H9 (cell line): ENCODE measurements around the gene RET. TPM values are rescaled to one million over a fixed set of nuclear protein-coding genes. Genes with fewer than 3 reads are reported as not detected.

ENCODE experiments used
- DNase-seq: peaks from one replicate; pipeline ENCODE4 v3.0.0-alpha.2; 2017
- H2AFZ ChIP-seq: one replicate; pipeline ENCODE4 v1.6.1; 2013; ENCODE audit warnings: mild to moderate bottlenecking, low read length, control low read depth, moderate library complexity
- H2AK5ac ChIP-seq: 2 replicates; pipeline ENCODE4 v1.6.1; 2013; ENCODE audit warnings: low read length, control low read depth, mixed read lengths; ENCODE audit not compliant: insufficient read length
- H2BK120ac ChIP-seq: one replicate; pipeline ENCODE4 v1.6.1; 2013; ENCODE audit warnings: low read depth, mild to moderate bottlenecking, low read length, control low read depth, inconsistent platforms; ENCODE audit not compliant: poor library complexity, severe bottlenecking
- H2BK12ac ChIP-seq: 2 replicates; pipeline ENCODE4 v1.6.1; 2013; ENCODE audit warnings: low read length, control low read depth, mixed read lengths, low read depth; ENCODE audit not compliant: insufficient read length
- H2BK15ac ChIP-seq: 2 replicates; pipeline ENCODE4 v1.6.1; 2013; ENCODE audit warnings: low read depth, low read length, control low read depth
- H2BK20ac ChIP-seq: one replicate; pipeline ENCODE4 v1.6.1; 2013; ENCODE audit warnings: low read depth, mild to moderate bottlenecking, low read length, control low read depth, inconsistent platforms; ENCODE audit not compliant: poor library complexity, severe bottlenecking
- H2BK5ac ChIP-seq: 2 replicates; pipeline ENCODE4 v1.6.1; 2013; ENCODE audit warnings: low read length, control low read depth, mixed read lengths; ENCODE audit not compliant: insufficient read length
- H3K14ac ChIP-seq: 2 replicates; pipeline ENCODE4 v1.6.1; 2013; ENCODE audit warnings: low read length, control low read depth; ENCODE audit not compliant: insufficient read depth
- H3K18ac ChIP-seq: 2 replicates; pipeline ENCODE4 v1.6.1; 2013; ENCODE audit warnings: low read depth, mild to moderate bottlenecking, mixed read lengths, low read length, control low read depth; ENCODE audit not compliant: insufficient read length
- H3K23ac ChIP-seq: 2 replicates; pipeline ENCODE4 v1.6.1; 2013; ENCODE audit warnings: low read length, control low read depth, mixed read lengths, low read depth; ENCODE audit not compliant: insufficient read length
- H3K23me2 ChIP-seq: 2 replicates; pipeline ENCODE4 v1.6.1; 2013; ENCODE audit warnings: low read depth, mild to moderate bottlenecking, mixed read lengths, low read length, control low read depth; ENCODE audit not compliant: insufficient read length, poor library complexity, severe bottlenecking
- H3K27ac ChIP-seq: 2 replicates; pipeline ENCODE4 v1.5.1; 2013; ENCODE audit warnings: low read length, control low read depth, mixed read lengths, low read depth; ENCODE audit not compliant: insufficient read length
- H3K27me3 ChIP-seq: 2 replicates; pipeline ENCODE4 v1.6.1; 2013; ENCODE audit warnings: low read length, control low read depth, inconsistent platforms; ENCODE audit not compliant: insufficient read depth
- H3K4ac ChIP-seq: 2 replicates; pipeline ENCODE4 v1.6.1; 2013; ENCODE audit warnings: low read depth, mild to moderate bottlenecking, control low read depth, inconsistent platforms, low read length, moderate library complexity
- H3K4me1 ChIP-seq: 2 replicates; pipeline ENCODE4 v1.6.1; 2013; ENCODE audit warnings: low read length, control low read depth, inconsistent platforms; ENCODE audit not compliant: insufficient read depth
- H3K4me2 ChIP-seq: 2 replicates; pipeline ENCODE4 v1.6.1; 2013; ENCODE audit warnings: low read length, control low read depth, mixed read lengths; ENCODE audit not compliant: insufficient read length, insufficient read depth
- H3K56ac ChIP-seq: 2 replicates; pipeline ENCODE4 v1.6.1; 2013; ENCODE audit warnings: low read depth, mild to moderate bottlenecking, mixed read lengths, low read length, control low read depth; ENCODE audit not compliant: insufficient read length
- H3K79me1 ChIP-seq: 2 replicates; pipeline ENCODE4 v1.6.1; 2013; ENCODE audit warnings: low read depth, mild to moderate bottlenecking, moderate library complexity, low read length, control low read depth, inconsistent platforms; ENCODE audit not compliant: insufficient read depth, poor library complexity, severe bottlenecking
- H3K79me2 ChIP-seq: 2 replicates; pipeline ENCODE4 v1.6.1; 2013; ENCODE audit warnings: low read length, control low read depth, inconsistent platforms; ENCODE audit not compliant: insufficient read depth
- H3K9ac ChIP-seq: 2 replicates; pipeline ENCODE4 v1.6.1; 2013; ENCODE audit warnings: low read length, control low read depth, mixed read lengths; ENCODE audit not compliant: insufficient read length; ENCODE audit errors: extremely low read depth
- H3K9me3 ChIP-seq: one replicate; pipeline ENCODE4 v1.6.1; 2013; ENCODE audit warnings: low read depth, low read length, inconsistent platforms; ENCODE audit not compliant: control insufficient read depth
- H3T11ph ChIP-seq: one replicate; pipeline ENCODE4 v1.6.1; 2013; ENCODE audit warnings: mild to moderate bottlenecking, low read length, control low read depth, inconsistent platforms
- H4K20me1 ChIP-seq: one replicate; pipeline ENCODE4 v1.6.1; 2013; ENCODE audit not compliant: control insufficient read depth, insufficient read length, insufficient read depth
- H4K5ac ChIP-seq: 2 replicates; pipeline ENCODE4 v1.6.1; 2013; ENCODE audit warnings: low read depth, mild to moderate bottlenecking, mixed read lengths, low read length, control low read depth; ENCODE audit not compliant: insufficient read length
- H4K8ac ChIP-seq: replicated peaks from 2 replicates; pipeline ENCODE4 v1.6.1; 2013; ENCODE audit warnings: low read length, control low read depth, mixed read lengths, low read depth; ENCODE audit not compliant: insufficient read length
- H4K91ac ChIP-seq: 2 replicates; pipeline ENCODE4 v1.6.1; 2013; ENCODE audit warnings: low read depth, mild to moderate bottlenecking, moderate library complexity, mixed read lengths, low read length, control low read depth; ENCODE audit not compliant: insufficient read length
- H3K27ac Mint-ChIP-seq, 3 experiments: 2 replicates in 2 of 3; 3 replicates in 1 of 3; pipeline ENCODE4 v1.8.0; 2020 to 2021; ENCODE audit warnings: mixed read lengths in 3 of 3, mild to moderate bottlenecking in 1 of 3, moderate library complexity in 1 of 3
- H3K27me3 Mint-ChIP-seq: 2 replicates; pipeline ENCODE4 v1.8.0; 2021; ENCODE audit warnings: low read depth, mild to moderate bottlenecking, moderate library complexity, mixed read lengths
- H3K36me3 Mint-ChIP-seq, 3 experiments: 2 replicates in 2 of 3; 3 replicates in 1 of 3; pipeline ENCODE4 v1.8.0; 2020 to 2021; ENCODE audit warnings: low read depth in 3 of 3, mixed read lengths in 3 of 3; ENCODE audit not compliant: insufficient read depth in 1 of 3
- H3K4me1 Mint-ChIP-seq, 2 experiments: 2 replicates each; pipeline ENCODE4 v1.8.0; 2020; ENCODE audit warnings: mixed read lengths in 2 of 2
- H3K4me3 Mint-ChIP-seq, 2 experiments: 2 replicates in 1 of 2; 3 replicates in 1 of 2; pipeline ENCODE4 v1.8.0; 2020 to 2021; ENCODE audit warnings: mild to moderate bottlenecking in 2 of 2, mixed read lengths in 2 of 2, moderate library complexity in 1 of 2
- H3K9me3 Mint-ChIP-seq, 2 experiments: 2 replicates in 1 of 2; 3 replicates in 1 of 2; pipeline ENCODE4 v1.8.0; 2020; ENCODE audit warnings: mild to moderate bottlenecking in 2 of 2, mixed read lengths in 2 of 2, moderate library complexity in 1 of 2
- WGBS: extraction: QIAGEN DNeasy Blood & Tissue Kit; methylation state at CpG from one replicate; pipeline ENCODE4 v1.1.7; 2013; ENCODE audit warnings: missing lambda C conversion rate, low lambda C conversion rate, mixed read lengths; ENCODE audit not compliant: insufficient read length; ENCODE audit errors: extremely low coverage; 5-methylcytosine and 5-hydroxymethylcytosine counted together
- total RNA-seq: library from RNA; stranded (reverse); gene quantifications from 2 replicates; pipeline ENCODE4 v1.2.1, GENCODE V29; 2021
- TF ChIP-seq, protein P1 (sequence below): fragments of 200-600 bp; sonication (generic); conservative IDR thresholded peaks from 3 replicates; pipeline ENCODE4 v1.8.0; 2021; ENCODE audit warnings: antibody characterized with exemption, mild to moderate bottlenecking

RET gene
- total RNA-seq, 1 experiment from 2014 or later: 12.2 TPM

DNA sequence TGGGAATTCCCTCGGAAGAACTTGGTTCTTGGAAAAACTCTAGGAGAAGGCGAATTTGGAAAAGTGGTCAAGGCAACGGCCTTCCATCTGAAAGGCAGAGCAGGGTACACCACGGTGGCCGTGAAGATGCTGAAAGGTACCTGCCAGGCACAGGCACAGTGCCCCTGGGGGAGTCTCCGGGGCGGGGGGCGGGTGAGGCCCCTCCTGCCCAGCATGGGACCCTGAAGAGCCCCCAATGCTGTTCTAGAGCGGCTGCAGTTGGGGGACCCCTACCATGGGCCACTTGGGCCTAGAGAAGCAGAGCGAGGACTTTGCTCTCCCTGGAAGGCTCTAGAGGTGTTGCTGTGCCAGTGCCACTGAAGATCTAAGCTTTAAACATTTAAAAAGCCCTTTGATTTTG lies 39.7 kb downstream of the RET start:
- no peak overlapping the region for H4K5ac ChIP-seq
- no peak overlapping the region for H2AK5ac ChIP-seq
- H3K14ac ChIP-seq: no peak overlapping the region
- H4K91ac ChIP-seq: no peak overlapping the region
- H2BK120ac ChIP-seq: no peak overlapping the region
- H3K79me2 ChIP-seq: no peaks in the 10 kb centered on the region
- Mint-ChIP-seq H3K27ac (no peak overlapping the region), H3K9me3 (no peaks in the 10 kb centered on the region), H3K4me3 (no peak overlapping the region), H3K36me3 (no peaks in the 10 kb centered on the region; a peak in 1 of 7 replicates), H3K27me3 (no peaks in the 10 kb centered on the region), H3K4me1 (no peaks in the 10 kb centered on the region)
- H3K23me2 ChIP-seq: peaks cover 2% of the 10 kb centered on the region
- H4K20me1 ChIP-seq: no peaks in the 10 kb centered on the region
- no peak overlapping the region for H3K18ac ChIP-seq
- H2BK12ac ChIP-seq: no peak overlapping the region
- H3K79me1 ChIP-seq: no peaks in the 10 kb centered on the region
- no CpG with 5 or more reads among the region's 10 CpGs for WGBS
- no peak overlapping the region for H3K56ac ChIP-seq
- no peaks in the 10 kb centered on the region for H3K27me3 ChIP-seq
- H3K4me2 ChIP-seq: no peak overlapping the region
- no peak overlapping the region for H2BK20ac ChIP-seq
- H3T11ph ChIP-seq: no peak overlapping the region
- no peak overlapping the region for H3K9ac ChIP-seq
- TF ChIP-seq, protein P1, sequence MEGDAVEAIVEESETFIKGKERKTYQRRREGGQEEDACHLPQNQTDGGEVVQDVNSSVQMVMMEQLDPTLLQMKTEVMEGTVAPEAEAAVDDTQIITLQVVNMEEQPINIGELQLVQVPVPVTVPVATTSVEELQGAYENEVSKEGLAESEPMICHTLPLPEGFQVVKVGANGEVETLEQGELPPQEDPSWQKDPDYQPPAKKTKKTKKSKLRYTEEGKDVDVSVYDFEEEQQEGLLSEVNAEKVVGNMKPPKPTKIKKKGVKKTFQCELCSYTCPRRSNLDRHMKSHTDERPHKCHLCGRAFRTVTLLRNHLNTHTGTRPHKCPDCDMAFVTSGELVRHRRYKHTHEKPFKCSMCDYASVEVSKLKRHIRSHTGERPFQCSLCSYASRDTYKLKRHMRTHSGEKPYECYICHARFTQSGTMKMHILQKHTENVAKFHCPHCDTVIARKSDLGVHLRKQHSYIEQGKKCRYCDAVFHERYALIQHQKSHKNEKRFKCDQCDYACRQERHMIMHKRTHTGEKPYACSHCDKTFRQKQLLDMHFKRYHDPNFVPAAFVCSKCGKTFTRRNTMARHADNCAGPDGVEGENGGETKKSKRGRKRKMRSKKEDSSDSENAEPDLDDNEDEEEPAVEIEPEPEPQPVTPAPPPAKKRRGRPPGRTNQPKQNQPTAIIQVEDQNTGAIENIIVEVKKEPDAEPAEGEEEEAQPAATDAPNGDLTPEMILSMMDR: no peak
- no peak overlapping the region for H2BK5ac ChIP-seq
- no peak overlapping the region for H2AFZ ChIP-seq
- no peak overlapping the region for H3K4ac ChIP-seq
- no peak overlapping the region for H3K23ac ChIP-seq
- no peak for DNase-seq
- H3K27ac ChIP-seq: no peak overlapping the region
- no peaks in the 10 kb centered on the region for H3K9me3 ChIP-seq
- no peaks in the 10 kb centered on the region for H3K4me1 ChIP-seq
- H4K8ac ChIP-seq: no peak overlapping the region
- H2BK15ac ChIP-seq: no peak overlapping the region
